H9 (cell line): ENCODE measurements around the gene DOCK1. TPM values are rescaled to one million over a fixed set of nuclear protein-coding genes. Genes with fewer than 3 reads are reported as not detected.

Experiments used
- DNase-seq: peaks from one replicate; pipeline ENCODE4 v3.0.0-alpha.2; 2017
- H2AFZ ChIP-seq: one replicate; pipeline ENCODE4 v1.6.1; 2013; ENCODE audit warnings: mild to moderate bottlenecking, low read length, control low read depth, moderate library complexity
- H2AK5ac ChIP-seq: 2 replicates; pipeline ENCODE4 v1.6.1; 2013; ENCODE audit warnings: low read length, control low read depth, mixed read lengths; ENCODE audit not compliant: insufficient read length
- H2BK120ac ChIP-seq: one replicate; pipeline ENCODE4 v1.6.1; 2013; ENCODE audit warnings: low read depth, mild to moderate bottlenecking, low read length, control low read depth, inconsistent platforms; ENCODE audit not compliant: poor library complexity, severe bottlenecking
- H2BK12ac ChIP-seq: 2 replicates; pipeline ENCODE4 v1.6.1; 2013; ENCODE audit warnings: low read length, control low read depth, mixed read lengths, low read depth; ENCODE audit not compliant: insufficient read length
- H2BK15ac ChIP-seq: 2 replicates; pipeline ENCODE4 v1.6.1; 2013; ENCODE audit warnings: low read depth, low read length, control low read depth
- H2BK20ac ChIP-seq: one replicate; pipeline ENCODE4 v1.6.1; 2013; ENCODE audit warnings: low read depth, mild to moderate bottlenecking, low read length, control low read depth, inconsistent platforms; ENCODE audit not compliant: poor library complexity, severe bottlenecking
- H2BK5ac ChIP-seq: 2 replicates; pipeline ENCODE4 v1.6.1; 2013; ENCODE audit warnings: low read length, control low read depth, mixed read lengths; ENCODE audit not compliant: insufficient read length
- H3K14ac ChIP-seq: 2 replicates; pipeline ENCODE4 v1.6.1; 2013; ENCODE audit warnings: low read length, control low read depth; ENCODE audit not compliant: insufficient read depth
- H3K18ac ChIP-seq: 2 replicates; pipeline ENCODE4 v1.6.1; 2013; ENCODE audit warnings: low read depth, mild to moderate bottlenecking, mixed read lengths, low read length, control low read depth; ENCODE audit not compliant: insufficient read length
- H3K23ac ChIP-seq: 2 replicates; pipeline ENCODE4 v1.6.1; 2013; ENCODE audit warnings: low read length, control low read depth, mixed read lengths, low read depth; ENCODE audit not compliant: insufficient read length
- H3K23me2 ChIP-seq: 2 replicates; pipeline ENCODE4 v1.6.1; 2013; ENCODE audit warnings: low read depth, mild to moderate bottlenecking, mixed read lengths, low read length, control low read depth; ENCODE audit not compliant: insufficient read length, poor library complexity, severe bottlenecking
- H3K27ac ChIP-seq: 2 replicates; pipeline ENCODE4 v1.5.1; 2013; ENCODE audit warnings: low read length, control low read depth, mixed read lengths, low read depth; ENCODE audit not compliant: insufficient read length
- H3K27me3 ChIP-seq: 2 replicates; pipeline ENCODE4 v1.6.1; 2013; ENCODE audit warnings: low read length, control low read depth, inconsistent platforms; ENCODE audit not compliant: insufficient read depth
- H3K4ac ChIP-seq: 2 replicates; pipeline ENCODE4 v1.6.1; 2013; ENCODE audit warnings: low read depth, mild to moderate bottlenecking, control low read depth, inconsistent platforms, low read length, moderate library complexity
- H3K4me1 ChIP-seq: 2 replicates; pipeline ENCODE4 v1.6.1; 2013; ENCODE audit warnings: low read length, control low read depth, inconsistent platforms; ENCODE audit not compliant: insufficient read depth
- H3K4me2 ChIP-seq: 2 replicates; pipeline ENCODE4 v1.6.1; 2013; ENCODE audit warnings: low read length, control low read depth, mixed read lengths; ENCODE audit not compliant: insufficient read length, insufficient read depth
- H3K56ac ChIP-seq: 2 replicates; pipeline ENCODE4 v1.6.1; 2013; ENCODE audit warnings: low read depth, mild to moderate bottlenecking, mixed read lengths, low read length, control low read depth; ENCODE audit not compliant: insufficient read length
- H3K79me1 ChIP-seq: 2 replicates; pipeline ENCODE4 v1.6.1; 2013; ENCODE audit warnings: low read depth, mild to moderate bottlenecking, moderate library complexity, low read length, control low read depth, inconsistent platforms; ENCODE audit not compliant: insufficient read depth, poor library complexity, severe bottlenecking
- H3K79me2 ChIP-seq: 2 replicates; pipeline ENCODE4 v1.6.1; 2013; ENCODE audit warnings: low read length, control low read depth, inconsistent platforms; ENCODE audit not compliant: insufficient read depth
- H3K9ac ChIP-seq: 2 replicates; pipeline ENCODE4 v1.6.1; 2013; ENCODE audit warnings: low read length, control low read depth, mixed read lengths; ENCODE audit not compliant: insufficient read length; ENCODE audit errors: extremely low read depth
- H3K9me3 ChIP-seq: one replicate; pipeline ENCODE4 v1.6.1; 2013; ENCODE audit warnings: low read depth, low read length, inconsistent platforms; ENCODE audit not compliant: control insufficient read depth
- H3T11ph ChIP-seq: one replicate; pipeline ENCODE4 v1.6.1; 2013; ENCODE audit warnings: mild to moderate bottlenecking, low read length, control low read depth, inconsistent platforms
- H4K20me1 ChIP-seq: one replicate; pipeline ENCODE4 v1.6.1; 2013; ENCODE audit not compliant: control insufficient read depth, insufficient read length, insufficient read depth
- H4K5ac ChIP-seq: 2 replicates; pipeline ENCODE4 v1.6.1; 2013; ENCODE audit warnings: low read depth, mild to moderate bottlenecking, mixed read lengths, low read length, control low read depth; ENCODE audit not compliant: insufficient read length
- H4K8ac ChIP-seq: replicated peaks from 2 replicates; pipeline ENCODE4 v1.6.1; 2013; ENCODE audit warnings: low read length, control low read depth, mixed read lengths, low read depth; ENCODE audit not compliant: insufficient read length
- H4K91ac ChIP-seq: 2 replicates; pipeline ENCODE4 v1.6.1; 2013; ENCODE audit warnings: low read depth, mild to moderate bottlenecking, moderate library complexity, mixed read lengths, low read length, control low read depth; ENCODE audit not compliant: insufficient read length
- H3K27ac Mint-ChIP-seq, 3 experiments: 2 replicates in 2 of 3; 3 replicates in 1 of 3; pipeline ENCODE4 v1.8.0; 2020 to 2021; ENCODE audit warnings: mixed read lengths in 3 of 3, mild to moderate bottlenecking in 1 of 3, moderate library complexity in 1 of 3
- H3K27me3 Mint-ChIP-seq: 2 replicates; pipeline ENCODE4 v1.8.0; 2021; ENCODE audit warnings: low read depth, mild to moderate bottlenecking, moderate library complexity, mixed read lengths
- H3K36me3 Mint-ChIP-seq, 3 experiments: 2 replicates in 2 of 3; 3 replicates in 1 of 3; pipeline ENCODE4 v1.8.0; 2020 to 2021; ENCODE audit warnings: low read depth in 3 of 3, mixed read lengths in 3 of 3; ENCODE audit not compliant: insufficient read depth in 1 of 3
- H3K4me1 Mint-ChIP-seq, 2 experiments: 2 replicates each; pipeline ENCODE4 v1.8.0; 2020; ENCODE audit warnings: mixed read lengths in 2 of 2
- H3K4me3 Mint-ChIP-seq, 2 experiments: 2 replicates in 1 of 2; 3 replicates in 1 of 2; pipeline ENCODE4 v1.8.0; 2020 to 2021; ENCODE audit warnings: mild to moderate bottlenecking in 2 of 2, mixed read lengths in 2 of 2, moderate library complexity in 1 of 2
- H3K9me3 Mint-ChIP-seq, 2 experiments: 2 replicates in 1 of 2; 3 replicates in 1 of 2; pipeline ENCODE4 v1.8.0; 2020; ENCODE audit warnings: mild to moderate bottlenecking in 2 of 2, mixed read lengths in 2 of 2, moderate library complexity in 1 of 2
- CTCF ChIP-seq: fragments of 200-600 bp; sonication (generic); conservative IDR thresholded peaks from 3 replicates; pipeline ENCODE4 v1.8.0; 2021; ENCODE audit warnings: antibody characterized with exemption, mild to moderate bottlenecking
- WGBS: extraction: QIAGEN DNeasy Blood & Tissue Kit; methylation state at CpG from one replicate; pipeline ENCODE4 v1.1.7; 2013; ENCODE audit warnings: missing lambda C conversion rate, low lambda C conversion rate, mixed read lengths; ENCODE audit not compliant: insufficient read length; ENCODE audit errors: extremely low coverage; 5-methylcytosine and 5-hydroxymethylcytosine counted together
- total RNA-seq: library from RNA; stranded (reverse); gene quantifications from 2 replicates; pipeline ENCODE4 v1.2.1, GENCODE V29; 2021

The DOCK1 gene
- total RNA-seq, 1 experiment from 2014 or later = 57.0 TPM

GRCh38 chr10:127034790-127035189 lies 129.6 kb downstream of the DOCK1 start:
- Mint-ChIP-seq H3K9me3 (no peaks in the 10 kb centered on the region), H3K36me3 (peaks cover 28 to 74% (median 62%) of the 10 kb centered on the region in 3 experiments; a peak in 6 of 7 replicates), H3K4me1 (no peaks in the 10 kb centered on the region), H3K27ac (peak overlapping the region in 1 of 3 experiments; percentile 26; a peak in 1 of 7 replicates), H3K4me3 (no peak overlapping the region), H3K27me3 (no peaks in the 10 kb centered on the region)
- Histone ChIP-seq H4K91ac (no peak overlapping the region), H2BK20ac (no peak overlapping the region), H3K79me2 (no peaks in the 10 kb centered on the region), H2BK120ac (no peak overlapping the region), H3K79me1 (no peaks in the 10 kb centered on the region), H3K18ac (no peak overlapping the region), H2BK5ac (no peak overlapping the region), H3K9me3 (no peaks in the 10 kb centered on the region), H4K20me1 (no peaks in the 10 kb centered on the region), H2BK15ac (no peak overlapping the region), H2BK12ac (no peak overlapping the region), H3K4ac (no peak overlapping the region), H3T11ph (no peak overlapping the region), H3K27me3 (no peaks in the 10 kb centered on the region), H2AK5ac (no peak overlapping the region), H2AFZ (no peak overlapping the region), H3K9ac (no peak overlapping the region), H3K23ac (no peak overlapping the region), H3K27ac (no peak overlapping the region), H3K14ac (no peak overlapping the region), H3K56ac (no peak overlapping the region), H3K4me1 (no peaks in the 10 kb centered on the region), H3K4me2 (no peak overlapping the region), H3K23me2 (no peaks in the 10 kb centered on the region), H4K8ac (no peak overlapping the region), H4K5ac (no peak overlapping the region)
- no CpG with 5 or more reads among the region's 5 CpGs for WGBS
- DNase-seq = no peak
- no peak for TF ChIP-seq CTCF
